NCI-H69 (cell line): ENCODE data around the gene ZC2HC1B.

Experiments
- DNase-seq: peaks from one replicate; lab custom pipeline; 2025; lab: John Stamatoyannopoulos, UW

ZC2HC1B gene

GRCh38 chr6:143934867-143935266 lies 70.6 kb downstream of the ZC2HC1B start:
- DNase-seq = no peak

DNA sequence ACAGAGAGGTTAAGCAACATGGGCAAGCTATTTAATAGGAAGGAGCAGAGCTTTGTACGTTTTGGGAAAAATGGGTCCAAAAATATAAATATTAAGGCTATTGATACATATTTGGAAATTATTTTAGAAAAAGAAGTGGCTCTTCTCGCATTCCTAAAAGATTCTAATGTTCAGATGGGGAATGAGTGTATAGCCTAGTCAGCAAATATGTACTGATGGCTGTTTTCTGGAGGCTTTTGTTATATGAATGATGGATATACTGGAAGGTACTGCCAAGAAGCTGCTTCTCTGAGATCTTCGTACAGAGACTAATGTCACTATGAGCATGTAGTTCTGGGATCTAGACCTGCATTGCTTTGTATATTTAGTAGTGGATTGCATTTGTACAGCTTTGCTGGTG lies 72.1 kb downstream of the ZC2HC1B start:
- DNase-seq = no peak

GRCh38 chr6:143936778-143937667 lies 72.7 kb downstream of the ZC2HC1B start:
- DNase-seq = no peak

GRCh38 chr6:143937668-143937970 lies 73.3 kb downstream of the ZC2HC1B start:
- no peak for DNase-seq

- DNase-seq = no peak
Observed at GRCh38 chr6:143939364-143939763, 75.1 kb downstream of the ZC2HC1B start.

GRCh38 chr6:143940011-143940597 lies 75.8 kb downstream of the ZC2HC1B start:
- peak; percentile 70 for DNase-seq

- peak; percentile 75 for DNase-seq
Observed at GRCh38 chr6:143941852-143942627, 77.8 kb downstream of the ZC2HC1B start.

- DNase-seq = no peak
Observed at GRCh38 chr6:143948208-143948607, 83.9 kb downstream of the ZC2HC1B start.

GRCh38 chr6:143949535-143949934 lies 85.3 kb downstream of the ZC2HC1B start:
- DNase-seq = no peak

DNA sequence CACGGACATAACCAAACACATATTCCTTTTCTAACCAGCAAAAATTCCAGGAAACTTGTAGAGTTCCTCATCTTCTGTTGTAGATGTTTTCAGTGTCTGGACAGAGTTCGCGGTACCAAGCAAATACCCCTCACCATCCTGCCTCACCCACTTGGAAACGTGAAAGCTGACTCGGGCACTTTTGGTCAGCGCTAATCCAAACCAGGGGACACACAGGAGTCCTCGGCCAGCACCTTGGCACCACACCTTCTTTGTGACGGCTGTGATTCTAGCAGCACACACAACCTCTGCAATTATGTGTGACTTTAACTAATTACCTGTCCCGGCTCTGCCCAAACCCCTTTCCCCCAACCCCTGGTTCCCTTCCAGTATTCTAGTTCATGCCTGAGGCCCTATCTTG lies 85.7 kb downstream of the ZC2HC1B start:
- DNase-seq = no peak

DNA sequence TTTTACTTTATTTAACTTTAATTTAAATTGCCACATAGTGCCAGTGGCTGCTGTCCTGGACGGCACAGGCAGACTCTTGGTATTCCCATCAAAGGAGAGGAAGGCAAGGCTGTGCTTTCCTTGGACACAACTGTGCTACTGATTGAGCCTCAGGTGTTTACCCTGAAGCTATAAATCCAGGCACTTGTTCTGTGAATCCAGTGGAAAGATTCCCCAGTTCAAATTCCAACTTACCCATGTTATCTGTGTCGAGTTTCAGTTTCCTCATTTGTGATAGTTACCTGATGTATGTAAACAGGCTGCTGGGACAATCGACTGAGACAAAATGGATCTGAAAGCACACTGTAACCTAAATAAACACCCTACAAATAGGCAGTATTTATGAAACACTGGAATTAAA lies 86.6 kb downstream of the ZC2HC1B start:
- DNase-seq = no peak

- DNase-seq = no peak
Observed at GRCh38 chr6:143952060-143952778, 87.9 kb downstream of the ZC2HC1B start.

DNA sequence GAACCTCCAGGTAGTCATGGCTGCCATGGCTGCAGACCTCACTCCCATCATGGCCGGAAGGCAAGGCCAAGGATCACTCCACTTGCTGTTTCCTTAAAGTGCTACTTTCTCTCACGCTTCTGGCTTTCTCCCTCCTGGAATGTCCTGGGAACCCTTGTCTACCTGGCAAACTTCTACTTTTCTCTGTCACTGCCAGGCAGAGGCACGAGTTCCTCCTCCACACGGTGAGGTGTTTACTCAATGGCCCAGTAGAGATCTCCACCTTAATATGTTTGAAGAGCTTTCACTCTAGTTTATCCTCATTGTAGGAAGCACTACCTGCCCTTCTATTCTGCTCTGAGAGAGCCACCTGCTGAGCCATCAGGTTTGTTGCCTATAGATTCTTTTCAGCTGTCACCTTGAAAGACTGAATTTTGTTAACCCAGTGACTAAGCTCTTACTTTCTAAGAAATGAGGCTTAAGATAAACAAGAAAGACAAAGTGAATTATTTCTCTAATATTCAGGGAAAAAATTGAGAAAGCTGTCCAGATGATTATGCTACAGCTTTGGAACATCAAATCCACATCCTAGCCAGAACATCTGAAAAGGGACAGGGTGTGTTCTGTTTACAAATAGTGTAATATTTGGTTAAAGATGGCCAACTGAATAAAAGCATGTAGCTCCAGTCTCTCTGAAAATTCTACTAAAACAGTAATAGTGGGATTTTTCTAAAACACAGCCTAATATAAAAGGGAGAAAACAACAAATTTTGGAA lies 88.8 kb downstream of the ZC2HC1B start:
- no peak for DNase-seq

GRCh38 chr6:143953922-143954321 lies 89.6 kb downstream of the ZC2HC1B start:
- DNase-seq = no peak

- no peak for DNase-seq
Observed at GRCh38 chr6:143955971-143956370, 91.7 kb downstream of the ZC2HC1B start.

- no peak for DNase-seq
Observed at GRCh38 chr6:143957679-143958274, 93.5 kb downstream of the ZC2HC1B start.

- DNase-seq = no peak
Observed at GRCh38 chr6:143958839-143959399, 94.6 kb downstream of the ZC2HC1B start.

- no peak for DNase-seq
Observed at GRCh38 chr6:143959927-143960326, 95.7 kb downstream of the ZC2HC1B start.

DNA sequence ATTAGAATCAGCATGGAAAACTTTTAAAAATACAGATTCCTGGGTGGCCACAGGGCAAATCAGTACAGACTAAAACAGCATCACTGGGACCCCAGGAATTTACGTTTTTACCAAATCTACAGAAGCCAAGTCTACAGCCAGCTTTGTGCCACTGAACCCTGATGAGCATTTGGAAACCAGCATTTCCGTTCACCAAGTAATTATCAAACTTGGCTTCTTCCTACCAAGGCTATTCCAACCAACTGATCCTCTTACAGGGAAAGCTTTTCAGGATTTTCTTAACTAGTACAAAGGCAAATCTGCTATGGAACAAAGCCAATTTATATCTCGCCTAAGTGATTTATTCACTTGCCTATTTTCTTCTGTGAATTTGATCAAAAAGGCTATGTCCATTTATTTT lies 96.8 kb downstream of the ZC2HC1B start:
- DNase-seq = no peak
